Coronary artery (tissue), 2 donors: ENCODE results near the gene TAF1.

Experiments
- DNase-seq: peaks from one replicate; pipeline ENCODE4 v3.0.0-alpha.2; 2017; ENCODE audit warnings: low spot score
- H3K27ac ChIP-seq, 2 donors: fragments of 200-600 bp; sonication (generic); one replicate each; pipeline ENCODE4 v1.5.1; 2016 to 2019
- H3K4me3 ChIP-seq: fragments of 200-600 bp; sonication (generic); 2 replicates; pipeline ENCODE4 v1.5.1; 2016; ENCODE audit warnings: mild to moderate bottlenecking, moderate library complexity
- CTCF ChIP-seq: fragments of 200-600 bp; sonication (generic); IDR thresholded peaks from one replicate; pipeline ENCODE4 v1.5.1; 2019; ENCODE audit warnings: antibody characterized with exemption

TAF1 gene

GRCh38 chrX:71514367-71515037 is 148.3 kb downstream of the TAF1 start:
- peak overlapping the region in 1 of 2 donors; percentile 28 for H3K27ac ChIP-seq
- no peak for DNase-seq
- H3K4me3 ChIP-seq: no peak overlapping the region
- TF ChIP-seq CTCF: no peak

- Histone ChIP-seq H3K4me3 (no peak overlapping the region), H3K27ac (peak overlapping the region in 1 of 2 donors; percentile 28)
- no peak for TF ChIP-seq CTCF
- no peak for DNase-seq
Measured at GRCh38 chrX:71515038-71515396, 148.9 kb downstream of the TAF1 start.
